Measurements from ENCODE around the gene MNT. TPM values are rescaled to one million over a fixed set of nuclear protein-coding genes. Genes with fewer than 3 reads are reported as not detected.

MNT gene
- total and polyA plus RNA-seq, 8 donors: 10.9 to 31.9 (median 16.3) TPM

DNA sequence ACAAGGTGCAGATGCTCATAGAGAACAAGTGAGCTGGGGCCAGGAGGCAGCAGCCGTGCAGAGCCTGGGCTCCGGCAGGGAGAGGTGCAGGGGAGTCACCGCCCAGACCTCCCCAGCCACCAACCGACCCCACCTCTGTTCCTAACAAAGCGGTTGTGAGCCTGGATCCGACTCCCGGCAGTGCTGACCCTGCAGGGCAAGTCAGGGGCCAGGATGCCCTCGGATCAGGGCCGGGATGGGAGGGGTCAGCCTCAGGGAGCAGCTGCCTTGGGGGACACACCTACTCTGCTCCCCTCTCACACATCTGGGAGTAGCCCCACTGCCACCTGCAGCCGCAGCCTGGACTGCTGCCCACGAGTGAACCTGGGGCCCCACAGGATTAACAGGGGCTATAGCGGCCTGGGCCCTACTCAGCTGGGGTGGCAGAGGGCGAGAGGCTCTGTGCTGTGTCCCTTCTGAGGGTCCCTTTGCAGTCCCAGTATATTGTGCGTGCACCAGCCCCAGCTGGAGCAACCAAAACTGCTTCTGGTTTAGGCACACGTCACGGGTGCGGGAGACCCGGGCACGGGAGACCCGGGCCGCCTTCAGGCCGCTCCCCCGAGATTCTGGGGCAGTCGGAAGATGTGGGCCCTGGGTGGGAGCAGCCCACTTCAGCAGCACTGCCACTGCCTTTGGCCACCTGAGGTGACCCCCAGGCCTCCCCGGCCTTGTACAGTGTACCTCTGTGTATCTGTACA is 21.2 kb downstream of the MNT start:
- Histone ChIP-seq H3K27me3 (no peaks in the 10 kb centered on the region), H3K9me3 (no peaks in the 10 kb centered on the region), H3K4me1 (peaks cover 5 to 8% of the 10 kb centered on the region in 2 donors), H3K27ac (no peak overlapping the region), H3K4me3 (no peak overlapping the region), H3K36me3 (peaks cover 0 to 57% of the 10 kb centered on the region in 2 donors)
- no peak for ATAC-seq
- TF ChIP-seq, protein P1, sequence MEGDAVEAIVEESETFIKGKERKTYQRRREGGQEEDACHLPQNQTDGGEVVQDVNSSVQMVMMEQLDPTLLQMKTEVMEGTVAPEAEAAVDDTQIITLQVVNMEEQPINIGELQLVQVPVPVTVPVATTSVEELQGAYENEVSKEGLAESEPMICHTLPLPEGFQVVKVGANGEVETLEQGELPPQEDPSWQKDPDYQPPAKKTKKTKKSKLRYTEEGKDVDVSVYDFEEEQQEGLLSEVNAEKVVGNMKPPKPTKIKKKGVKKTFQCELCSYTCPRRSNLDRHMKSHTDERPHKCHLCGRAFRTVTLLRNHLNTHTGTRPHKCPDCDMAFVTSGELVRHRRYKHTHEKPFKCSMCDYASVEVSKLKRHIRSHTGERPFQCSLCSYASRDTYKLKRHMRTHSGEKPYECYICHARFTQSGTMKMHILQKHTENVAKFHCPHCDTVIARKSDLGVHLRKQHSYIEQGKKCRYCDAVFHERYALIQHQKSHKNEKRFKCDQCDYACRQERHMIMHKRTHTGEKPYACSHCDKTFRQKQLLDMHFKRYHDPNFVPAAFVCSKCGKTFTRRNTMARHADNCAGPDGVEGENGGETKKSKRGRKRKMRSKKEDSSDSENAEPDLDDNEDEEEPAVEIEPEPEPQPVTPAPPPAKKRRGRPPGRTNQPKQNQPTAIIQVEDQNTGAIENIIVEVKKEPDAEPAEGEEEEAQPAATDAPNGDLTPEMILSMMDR (IDR thresholded peaks at IDR 0.05): no peak
- no peak for DNase-seq
- intact Hi-C loops (cut with DNase I): loop anchor here in 1 of 2 donors (5.0 kb wide), 1 partner anchor 38 kb away; no protein-coding TSS in a partner anchor

DNA sequence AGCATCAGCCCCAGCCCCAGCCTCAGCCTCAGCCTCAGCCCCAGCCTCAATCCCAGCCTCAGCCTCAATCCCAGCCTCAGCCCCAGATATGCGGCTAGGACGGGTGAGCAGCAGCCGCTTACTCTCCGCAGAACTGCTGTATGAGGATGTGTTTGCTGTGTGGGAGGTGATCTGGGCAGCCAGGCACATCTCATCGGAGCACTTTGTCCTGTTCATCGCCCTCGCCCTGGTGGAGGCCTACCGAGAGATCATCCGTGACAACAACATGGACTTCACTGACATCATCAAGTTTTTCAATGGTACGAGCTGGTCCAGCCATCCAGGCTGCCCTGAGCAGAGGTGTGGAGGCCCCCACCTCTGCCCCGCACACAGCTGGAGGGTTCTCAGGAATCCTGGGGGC is 22.0 kb downstream of the MNT start:
- peaks cover 0 to 62% of the 10 kb centered on the region in 2 donors for H3K36me3 ChIP-seq
- no peak overlapping the region for H3K4me3 ChIP-seq
- DNase-seq: peak in 1 of 4 donors; percentile 50
- H3K27me3 ChIP-seq: no peaks in the 10 kb centered on the region
- H3K9me3 ChIP-seq: no peaks in the 10 kb centered on the region
- TF ChIP-seq, protein P1 (IDR thresholded peaks at IDR 0.05): no peak
- H3K27ac ChIP-seq: no peak overlapping the region
- peaks cover 5 to 8% of the 10 kb centered on the region in 2 donors for H3K4me1 ChIP-seq
- no peak for ATAC-seq
- intact Hi-C loops (cut with DNase I): no loop called here

DNA sequence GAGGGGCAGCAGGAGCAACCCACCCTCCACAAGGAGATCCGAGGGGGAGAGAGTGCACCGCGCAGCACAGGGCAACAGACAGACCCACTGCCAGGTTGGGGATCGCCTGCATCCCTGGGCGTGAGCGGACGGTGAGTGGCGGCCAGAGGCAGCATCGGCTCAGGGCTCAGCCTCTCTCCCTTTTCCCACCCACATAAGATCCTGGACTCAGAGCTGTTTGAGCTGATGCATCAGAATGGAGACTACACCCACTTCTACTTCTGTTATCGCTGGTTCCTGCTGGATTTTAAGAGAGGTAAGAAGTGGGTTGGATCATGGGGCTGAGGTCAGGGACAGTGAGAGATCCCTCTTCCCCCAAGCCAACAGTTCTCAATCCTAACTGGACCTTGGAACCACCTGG is 23.2 kb downstream of the MNT start:
- H3K9me3 ChIP-seq: no peaks in the 10 kb centered on the region
- ATAC-seq (no peak), DNase-seq (no peak)
- intact Hi-C loops (cut with DNase I): no loop called here
- H3K27ac ChIP-seq: no peak overlapping the region
- H3K36me3 ChIP-seq: peaks cover 0 to 74% of the 10 kb centered on the region in 2 donors
- no peaks in the 10 kb centered on the region for H3K27me3 ChIP-seq
- H3K4me3 ChIP-seq: no peak overlapping the region
- TF ChIP-seq, protein P1 (IDR thresholded peaks at IDR 0.05): no peak
- peaks cover 2 to 3% of the 10 kb centered on the region in 2 donors for H3K4me1 ChIP-seq

DNA sequence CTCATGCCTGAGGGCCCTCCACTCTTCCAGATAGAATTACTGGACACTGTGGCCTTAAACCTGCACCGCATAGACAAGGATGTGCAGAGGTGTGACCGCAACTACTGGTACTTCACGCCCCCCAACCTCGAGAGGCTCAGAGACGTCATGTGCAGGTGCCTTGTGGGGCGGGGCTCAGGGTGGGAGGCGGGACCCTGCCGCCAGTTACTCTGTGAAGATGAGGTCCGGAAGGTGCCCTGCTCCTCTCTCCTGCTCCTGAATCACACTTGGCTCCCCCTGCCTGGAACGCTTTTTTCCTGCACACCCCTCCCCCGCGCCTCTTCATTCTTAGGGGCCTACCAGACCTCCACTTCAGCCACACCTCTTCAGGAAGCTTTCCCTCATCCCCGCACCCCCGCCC is 24.8 kb downstream of the MNT start:
- ATAC-seq (no peak), DNase-seq (peak in 1 of 4 donors; percentile 50)
- H3K4me1 ChIP-seq: no peaks in the 10 kb centered on the region
- no peaks in the 10 kb centered on the region for H3K9me3 ChIP-seq
- TF ChIP-seq, protein P1 (IDR thresholded peaks at IDR 0.05): no peak
- H3K27me3 ChIP-seq: no peaks in the 10 kb centered on the region
- no peak overlapping the region for H3K27ac ChIP-seq
- H3K4me3 ChIP-seq: no peak overlapping the region
- H3K36me3 ChIP-seq: peaks cover 0 to 90% of the 10 kb centered on the region in 2 donors
- intact Hi-C loops (cut with DNase I): no loop called here

DNA sequence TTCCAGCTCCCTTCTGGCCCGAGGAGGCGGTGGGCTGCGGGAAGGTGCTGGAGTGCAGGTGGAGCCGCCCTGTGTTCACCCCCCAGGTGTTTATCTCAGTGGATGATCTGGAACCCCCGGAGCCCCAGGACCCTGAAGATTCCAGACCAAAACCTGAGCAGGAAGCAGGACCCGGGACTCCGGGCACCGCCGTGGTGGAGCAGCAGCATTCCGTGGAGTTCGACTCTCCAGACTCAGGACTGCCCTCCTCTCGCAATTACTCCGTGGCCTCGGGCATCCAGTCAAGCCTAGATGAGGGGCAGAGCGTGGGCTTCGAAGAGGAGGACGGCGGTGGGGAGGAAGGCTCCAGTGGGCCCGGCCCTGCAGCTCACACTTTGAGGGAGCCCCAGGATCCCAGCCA is 25.5 kb downstream of the MNT start:
- intact Hi-C loops (cut with DNase I): no loop called here
- TF ChIP-seq, protein P1 (IDR thresholded peaks at IDR 0.05): no peak
- H3K27me3 ChIP-seq: no peaks in the 10 kb centered on the region
- H3K9me3 ChIP-seq: no peaks in the 10 kb centered on the region
- no peak overlapping the region for H3K4me3 ChIP-seq
- no peaks in the 10 kb centered on the region for H3K4me1 ChIP-seq
- no peak overlapping the region for H3K27ac ChIP-seq
- ATAC-seq (no peak), DNase-seq (no peak)
- peaks cover 0 to 91% of the 10 kb centered on the region in 2 donors for H3K36me3 ChIP-seq
